HG03439 (cell line): ENCODE results near the gene RCAN1.

Experiments used
- ATAC-seq: cut with Tn5 transposase; IDR thresholded peaks from one replicate; pipeline ENCODE4 v1.9.1; 2021; ENCODE audit warnings: mild to moderate bottlenecking, moderate library complexity; ENCODE audit not compliant: unreplicated experiment

RCAN1 gene

GRCh38 chr21:34614628-34615486 lies at the start of gene RCAN1:
Gene RCAN1 (minus strand): TSS chr21:34615113. CDS start chr21:34615011, 102 bp downstream.
- peak; percentile 97 for ATAC-seq

DNA sequence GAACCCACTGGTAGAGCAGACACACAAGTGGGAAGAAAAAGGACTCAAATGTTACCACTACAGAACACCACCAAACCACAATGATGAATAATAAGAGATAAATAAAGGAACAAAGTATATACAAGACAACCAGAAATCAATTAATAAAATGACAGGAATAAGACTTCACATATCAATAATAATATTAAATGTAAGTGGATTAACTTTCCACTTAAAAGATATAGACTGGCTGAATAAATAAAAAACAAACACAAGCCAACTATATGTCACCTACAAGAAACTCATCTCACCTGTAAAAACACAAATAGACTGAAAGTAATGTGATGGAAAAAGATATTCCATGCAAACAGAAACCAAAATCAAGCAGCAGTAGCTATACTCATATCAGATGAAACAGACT lies 46.9 kb upstream of the RCAN1 start:
- ATAC-seq, result no peak

DNA sequence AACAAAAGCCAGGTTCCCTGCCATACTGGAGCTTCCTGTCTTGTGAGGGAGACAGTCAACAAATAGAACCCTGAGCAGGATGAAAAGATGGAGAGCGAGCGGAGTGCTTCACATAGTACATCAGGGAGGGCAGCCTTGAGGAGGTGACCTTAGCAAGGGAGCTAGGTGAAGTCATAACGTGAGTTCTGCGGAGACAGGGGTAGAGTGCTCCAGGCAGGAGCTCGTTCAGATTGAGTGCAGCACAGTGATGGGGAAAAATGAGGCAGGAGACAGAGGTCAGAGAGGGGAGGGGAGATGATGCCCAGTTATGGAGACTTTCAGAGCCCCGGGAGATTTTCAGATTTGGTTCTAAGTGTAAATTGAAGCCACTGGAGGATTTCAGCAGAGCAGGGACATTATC lies 38.6 kb upstream of the RCAN1 start:
- ATAC-seq, result no peak

GRCh38 chr21:34651642-34652041 lies 36.7 kb upstream of the RCAN1 start:
- ATAC-seq, result no peak

DNA sequence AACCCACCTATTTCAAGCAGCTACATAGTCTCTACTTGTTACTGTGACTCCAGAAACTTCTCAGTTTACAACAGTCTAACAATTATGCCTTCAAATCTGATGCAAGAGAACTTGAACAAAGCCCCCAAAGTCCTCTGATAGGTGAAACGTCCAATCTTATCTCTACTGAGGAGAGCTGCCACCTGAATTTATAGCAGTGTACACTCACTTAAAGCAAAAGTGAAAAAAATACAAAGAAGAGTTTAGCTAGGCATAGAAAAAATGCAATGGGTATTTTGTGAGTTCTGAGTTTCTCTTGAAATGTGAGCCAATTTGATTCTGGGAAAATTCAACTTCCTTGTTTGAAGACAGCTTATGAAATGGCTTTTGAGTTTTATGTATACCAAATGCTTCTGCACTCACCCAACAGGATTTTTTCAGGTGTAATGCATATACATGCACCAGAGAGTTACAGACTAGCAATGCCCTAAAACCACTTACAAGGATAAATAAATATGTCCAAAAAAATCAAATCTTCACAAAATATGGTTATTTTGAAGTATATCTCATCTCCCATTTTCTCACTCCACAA lies 36.0 kb upstream of the RCAN1 start:
- no peak for ATAC-seq

DNA sequence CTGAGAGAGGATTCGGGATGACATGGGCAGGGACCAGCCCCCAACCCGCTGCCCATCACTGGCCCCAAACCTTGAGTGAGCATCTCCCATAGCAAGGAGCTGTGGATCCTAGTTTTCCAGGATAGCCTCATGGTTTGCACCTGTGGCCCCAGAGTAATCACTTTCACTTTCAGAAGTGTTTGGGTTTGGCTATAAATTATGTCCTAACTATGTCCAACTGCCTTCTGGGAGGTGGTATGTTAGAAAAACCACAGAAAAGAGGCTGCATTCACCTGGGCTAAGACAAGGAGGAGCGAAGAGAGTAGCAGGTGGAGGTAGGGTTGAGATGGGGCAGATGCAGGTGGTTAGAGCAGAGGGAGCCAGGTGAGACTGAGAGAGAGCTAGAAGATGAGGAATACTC lies 34.5 kb upstream of the RCAN1 start:
- ATAC-seq, result no peak

DNA sequence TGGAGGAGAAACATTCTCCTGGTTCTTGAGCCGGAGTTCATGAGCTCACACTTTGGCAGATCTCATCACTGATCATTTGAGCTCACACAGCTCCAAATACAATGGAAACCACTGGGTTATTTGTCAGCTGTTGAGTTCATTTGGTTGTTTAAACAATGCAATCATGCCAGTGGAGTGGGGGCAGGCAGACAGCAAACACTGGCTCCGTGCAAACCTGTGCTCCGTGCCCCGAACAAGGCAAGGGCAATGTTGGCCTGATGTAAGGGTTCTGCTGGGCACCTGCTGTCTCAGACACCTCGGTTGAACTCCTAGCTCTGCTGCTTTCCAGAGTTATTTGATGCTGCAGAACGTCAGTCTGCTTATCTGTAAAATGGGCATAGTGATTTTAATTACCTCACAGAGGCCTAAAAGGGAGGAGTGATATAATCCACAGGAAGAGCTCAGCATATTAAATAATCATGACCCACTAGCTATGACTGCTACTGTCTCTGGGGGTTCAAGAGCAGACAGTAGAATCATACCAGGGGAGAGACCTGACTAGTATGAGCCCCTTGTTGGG lies 33.9 kb upstream of the RCAN1 start:
- ATAC-seq, result no peak

DNA sequence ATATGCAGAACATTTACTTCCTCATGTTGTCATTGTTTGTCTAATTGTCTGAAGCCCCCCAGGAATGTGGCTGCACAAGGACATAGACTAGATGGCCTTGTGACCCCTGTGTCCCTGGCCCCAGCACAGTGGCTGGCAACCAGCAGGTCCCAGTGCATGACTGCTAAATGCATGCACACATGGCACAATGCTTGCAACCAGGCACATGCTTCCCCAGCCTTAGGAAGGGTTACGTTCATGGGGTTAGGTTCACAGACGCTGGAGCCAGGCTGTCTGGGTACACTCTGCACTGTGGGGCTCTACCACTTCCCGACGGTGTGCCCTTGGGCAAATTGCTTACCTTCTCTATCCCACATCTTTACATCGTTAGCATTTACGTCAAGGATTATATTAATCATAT lies 32.6 kb upstream of the RCAN1 start:
- no peak for ATAC-seq

DNA sequence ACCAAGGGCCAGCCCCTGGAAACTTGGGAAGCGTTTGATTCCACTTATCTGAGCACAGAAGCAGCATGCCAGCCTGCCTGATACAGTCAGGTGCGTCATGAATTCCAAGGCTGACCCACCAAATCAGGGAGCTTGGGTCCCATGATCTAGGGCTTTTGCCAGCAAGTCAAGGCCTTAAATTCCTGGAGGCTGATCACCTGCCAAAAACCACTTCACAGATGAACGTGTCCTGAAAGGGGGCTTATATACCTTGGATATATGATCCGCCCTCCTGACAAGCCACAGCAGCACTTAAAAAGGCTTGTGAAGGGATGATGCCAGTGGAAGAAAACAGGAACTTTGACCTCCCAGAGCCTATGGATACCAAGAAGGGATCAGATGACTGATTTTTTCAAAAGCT lies 29.9 kb upstream of the RCAN1 start:
- no peak for ATAC-seq

- ATAC-seq, result peak; percentile 33
Observed at GRCh38 chr21:34642211-34643075, 27.5 kb upstream of the RCAN1 start.

DNA sequence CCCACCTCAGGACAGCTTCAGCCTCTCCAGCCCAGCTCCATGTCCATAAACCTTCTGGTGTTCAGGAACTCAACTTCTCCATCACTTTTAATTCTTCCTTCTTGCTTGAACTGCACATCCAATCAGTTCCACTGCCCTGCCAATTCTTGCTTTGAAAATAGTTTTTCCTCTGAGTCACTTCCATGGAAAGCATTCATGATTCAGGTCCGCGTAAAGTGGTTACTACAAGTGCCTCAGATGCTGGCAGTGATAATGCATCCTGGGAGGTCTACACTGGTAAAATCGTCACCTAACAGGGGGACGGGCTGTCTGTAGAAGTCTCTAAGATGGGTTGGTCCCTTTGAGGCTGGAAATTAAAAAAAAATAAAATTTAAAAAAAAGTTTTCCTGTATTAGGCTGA lies 25.9 kb upstream of the RCAN1 start:
- no peak for ATAC-seq

GRCh38 chr21:34639882-34640788 lies 25.2 kb upstream of the RCAN1 start:
- ATAC-seq, result peak; percentile 56

GRCh38 chr21:34639250-34639649 lies 24.3 kb upstream of the RCAN1 start:
- no peak for ATAC-seq

DNA sequence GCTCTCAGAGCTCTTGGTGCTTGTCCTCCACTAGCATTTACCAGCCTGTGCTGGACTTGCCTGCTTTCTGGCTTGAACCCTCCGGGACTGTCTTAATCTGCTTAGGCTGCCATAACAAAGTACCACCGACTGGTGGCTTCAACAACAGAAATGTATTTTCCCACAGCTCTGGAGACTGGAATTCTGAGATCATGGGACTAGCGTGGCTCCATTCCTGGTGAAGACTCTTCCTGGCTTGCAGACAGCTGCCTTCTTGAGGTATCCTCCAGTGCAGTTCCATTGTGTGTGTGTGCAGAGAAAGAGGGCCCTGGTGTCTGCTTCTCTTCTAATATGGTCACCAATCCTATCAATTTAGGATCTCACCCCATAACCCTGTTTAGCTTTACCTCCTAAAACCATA lies 22.0 kb upstream of the RCAN1 start:
- ATAC-seq, result no peak

- ATAC-seq, result no peak
Observed at GRCh38 chr21:34635307-34635706, 20.4 kb upstream of the RCAN1 start.

DNA sequence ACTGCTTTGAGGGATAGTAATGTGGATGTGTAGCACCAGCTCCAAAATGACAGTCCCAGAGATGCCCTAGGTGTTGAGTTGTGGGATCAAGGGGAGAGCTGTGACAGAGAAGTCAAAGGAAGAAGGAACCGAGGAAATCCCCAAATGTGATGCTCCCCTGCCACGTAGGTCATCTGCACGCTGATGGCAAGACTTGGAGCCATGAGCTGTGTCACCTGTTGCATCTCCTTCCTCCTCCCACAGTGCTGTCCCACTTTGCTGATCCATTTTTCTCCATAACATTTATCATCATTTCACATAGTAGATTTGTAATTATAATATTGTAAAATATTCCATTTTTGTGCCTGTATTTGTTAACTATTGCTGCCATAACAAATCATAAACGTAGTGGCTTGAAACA lies 17.6 kb upstream of the RCAN1 start:
- no peak for ATAC-seq

- no peak for ATAC-seq
Observed at GRCh38 chr21:34630536-34631143, 15.7 kb upstream of the RCAN1 start.

DNA sequence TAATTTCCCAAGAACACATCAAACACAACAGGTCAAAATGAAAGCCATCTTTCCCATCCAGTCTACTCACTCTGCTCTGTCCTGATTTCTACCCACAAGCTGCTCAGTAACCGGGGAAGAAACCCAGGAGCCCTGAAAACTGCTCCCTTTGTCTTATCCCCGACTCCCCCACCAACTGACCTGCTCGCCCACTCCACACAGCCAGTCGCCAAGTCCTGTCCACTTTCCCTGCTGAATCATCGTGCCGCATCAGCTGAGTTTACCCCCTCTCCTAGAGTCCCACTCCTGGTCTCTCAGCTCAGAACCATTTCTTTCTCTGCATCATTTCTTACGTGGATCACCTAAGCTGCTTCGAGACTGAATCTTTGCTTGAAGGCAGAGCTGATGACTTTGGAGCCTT lies 11.2 kb upstream of the RCAN1 start:
- ATAC-seq, result no peak

- ATAC-seq, result no peak
Observed at GRCh38 chr21:34625030-34625593, 10.2 kb upstream of the RCAN1 start.

GRCh38 chr21:34623516-34623915 lies 8.6 kb upstream of the RCAN1 start:
- no peak for ATAC-seq
